ENCODE data around the gene LYPD6B. TPM values are rescaled to one million over a fixed set of nuclear protein-coding genes. Genes with fewer than 3 reads are reported as not detected.
"Not testable (repeated sequence)": the region's sequence is repeated elsewhere in the genome, so short reads cannot be mapped to it uniquely, and the experiment has no call there.

The LYPD6B gene
- total RNA-seq, 1 donor from 2014 or later, result not detected

GRCh38 chr2:149236410-149236809 is 197.9 kb downstream of the LYPD6B start:
- no peak for DNase-seq (ENCODE audit: low read depth, low spot score)
- no peaks in the 10 kb centered on the region for H3K36me3 Mint-ChIP-seq (ENCODE audit: low read depth)
- TF ChIP-seq CTCF (conservative IDR thresholded peaks at IDR 0.05), result no peak

GRCh38 chr2:149246186-149246585 is 207.7 kb downstream of the LYPD6B start:
- no peaks in the 10 kb centered on the region for H3K27me3 Mint-ChIP-seq (ENCODE audit: low read depth)
- H3K9me3 Mint-ChIP-seq, result peaks cover 2% of the 10 kb centered on the region
- no peak for DNase-seq (ENCODE audit: low read depth, low spot score)
- no peaks in the 10 kb centered on the region for H3K36me3 Mint-ChIP-seq (ENCODE audit: low read depth)
- H3K27ac Mint-ChIP-seq (ENCODE audit: unreplicated experiment), result no peak overlapping the region
- no peak overlapping the region for H3K4me3 Mint-ChIP-seq
- no peak for TF ChIP-seq CTCF (conservative IDR thresholded peaks at IDR 0.05)
- no peaks in the 10 kb centered on the region for H3K4me1 Mint-ChIP-seq

More at GRCh38 chr2:149236410-149236809, 197.9 kb downstream of the LYPD6B start:
- Mint-ChIP-seq H3K27me3 (ENCODE audit: low read depth) (no peaks in the 10 kb centered on the region), H3K4me3 (no peak overlapping the region), H3K27ac (ENCODE audit: unreplicated experiment) (no peak overlapping the region), H3K4me1 (no peaks in the 10 kb centered on the region), H3K9me3 (peaks cover 7% of the 10 kb centered on the region)

GRCh38 chr2:149251436-149251835 is 212.9 kb downstream of the LYPD6B start:
- not testable (repeated sequence) for H3K4me3 Mint-ChIP-seq; H3K4me1 Mint-ChIP-seq; H3K36me3 Mint-ChIP-seq (ENCODE audit: low read depth); DNase-seq (ENCODE audit: low read depth, low spot score); H3K27me3 Mint-ChIP-seq (ENCODE audit: low read depth); H3K27ac Mint-ChIP-seq (ENCODE audit: unreplicated experiment)
- H3K9me3 Mint-ChIP-seq, result peaks cover 14% of the 10 kb centered on the region

GRCh38 chr2:149256877-149257276 is 218.4 kb downstream of the LYPD6B start:
- not testable (repeated sequence) for H3K36me3 Mint-ChIP-seq (ENCODE audit: low read depth); H3K4me1 Mint-ChIP-seq; H3K4me3 Mint-ChIP-seq; H3K27ac Mint-ChIP-seq (ENCODE audit: unreplicated experiment); DNase-seq (ENCODE audit: low read depth, low spot score); H3K27me3 Mint-ChIP-seq (ENCODE audit: low read depth)
- peaks cover 14% of the 10 kb centered on the region for H3K9me3 Mint-ChIP-seq

- TF ChIP-seq CTCF (conservative IDR thresholded peaks at IDR 0.05), result peak; percentile 26
- Mint-ChIP-seq H3K36me3 (ENCODE audit: low read depth) (no peaks in the 10 kb centered on the region), H3K4me3 (no peak overlapping the region), H3K27ac (ENCODE audit: unreplicated experiment) (no peak overlapping the region), H3K9me3 (peaks cover 9% of the 10 kb centered on the region), H3K4me1 (peaks cover 8% of the 10 kb centered on the region), H3K27me3 (ENCODE audit: low read depth) (no peaks in the 10 kb centered on the region)
- DNase-seq (ENCODE audit: low read depth, low spot score), result no peak
Measured at GRCh38 chr2:149258531-149258930, 220.0 kb downstream of the LYPD6B start.

- H3K9me3 Mint-ChIP-seq, result peaks cover 5% of the 10 kb centered on the region
- TF ChIP-seq CTCF (conservative IDR thresholded peaks at IDR 0.05), result no peak
- no peak for DNase-seq (ENCODE audit: low read depth, low spot score)
- no peak overlapping the region for H3K4me3 Mint-ChIP-seq
- H3K27ac Mint-ChIP-seq (ENCODE audit: unreplicated experiment), result no peak overlapping the region
- H3K36me3 Mint-ChIP-seq (ENCODE audit: low read depth), result no peaks in the 10 kb centered on the region
- H3K4me1 Mint-ChIP-seq, result peaks cover 8% of the 10 kb centered on the region
- H3K27me3 Mint-ChIP-seq (ENCODE audit: low read depth), result no peaks in the 10 kb centered on the region
Measured at GRCh38 chr2:149259136-149259535, 220.6 kb downstream of the LYPD6B start.

GRCh38 chr2:149261692-149262091 is 223.2 kb downstream of the LYPD6B start:
- H3K4me3 Mint-ChIP-seq, result no peak overlapping the region
- no peaks in the 10 kb centered on the region for H3K9me3 Mint-ChIP-seq
- H3K36me3 Mint-ChIP-seq (ENCODE audit: low read depth), result no peaks in the 10 kb centered on the region
- H3K27ac Mint-ChIP-seq (ENCODE audit: unreplicated experiment), result no peak overlapping the region
- no peaks in the 10 kb centered on the region for H3K27me3 Mint-ChIP-seq (ENCODE audit: low read depth)
- no peak for TF ChIP-seq CTCF (conservative IDR thresholded peaks at IDR 0.05)
- peaks cover 8% of the 10 kb centered on the region for H3K4me1 Mint-ChIP-seq
- DNase-seq (ENCODE audit: low read depth, low spot score), result no peak

Measured in neural crest cell (in vitro differentiated cells).